ENCODE data around the gene SMURF2. TPM values are rescaled to one million over a fixed set of nuclear protein-coding genes. Genes with fewer than 3 reads are reported as not detected.

SMURF2 gene
- total and polyA plus RNA-seq, 2 experiments from 2014 or later = 13.2 to 22.2 TPM

- Histone ChIP-seq H3K36me3 (no peaks in the 10 kb centered on the region), H3K27ac (no peak overlapping the region), H3K4me3 (no peak overlapping the region), H3K27me3 (no peaks in the 10 kb centered on the region), H3K9me3 (ENCODE audit: low read depth) (no peaks in the 10 kb centered on the region), H3K4me1 (ENCODE audit: low read depth) (no peaks in the 10 kb centered on the region)
- DNase-seq (ENCODE audit: low read depth in 1 of 2, low spot score in 1 of 2) = no peak
- TF ChIP-seq, protein P1, sequence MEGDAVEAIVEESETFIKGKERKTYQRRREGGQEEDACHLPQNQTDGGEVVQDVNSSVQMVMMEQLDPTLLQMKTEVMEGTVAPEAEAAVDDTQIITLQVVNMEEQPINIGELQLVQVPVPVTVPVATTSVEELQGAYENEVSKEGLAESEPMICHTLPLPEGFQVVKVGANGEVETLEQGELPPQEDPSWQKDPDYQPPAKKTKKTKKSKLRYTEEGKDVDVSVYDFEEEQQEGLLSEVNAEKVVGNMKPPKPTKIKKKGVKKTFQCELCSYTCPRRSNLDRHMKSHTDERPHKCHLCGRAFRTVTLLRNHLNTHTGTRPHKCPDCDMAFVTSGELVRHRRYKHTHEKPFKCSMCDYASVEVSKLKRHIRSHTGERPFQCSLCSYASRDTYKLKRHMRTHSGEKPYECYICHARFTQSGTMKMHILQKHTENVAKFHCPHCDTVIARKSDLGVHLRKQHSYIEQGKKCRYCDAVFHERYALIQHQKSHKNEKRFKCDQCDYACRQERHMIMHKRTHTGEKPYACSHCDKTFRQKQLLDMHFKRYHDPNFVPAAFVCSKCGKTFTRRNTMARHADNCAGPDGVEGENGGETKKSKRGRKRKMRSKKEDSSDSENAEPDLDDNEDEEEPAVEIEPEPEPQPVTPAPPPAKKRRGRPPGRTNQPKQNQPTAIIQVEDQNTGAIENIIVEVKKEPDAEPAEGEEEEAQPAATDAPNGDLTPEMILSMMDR (IDR thresholded peaks at IDR 0.05; ENCODE audit: low read depth, low read length) = no peak
These were observed 22.6 kb downstream of the SMURF2 start for GRCh38 chr17:64639516-64639915.

GRCh38 chr17:64638552-64639203 lies 23.4 kb downstream of the SMURF2 start:
- H3K36me3 ChIP-seq = no peaks in the 10 kb centered on the region
- H3K4me1 ChIP-seq (ENCODE audit: low read depth) = no peaks in the 10 kb centered on the region

DNA sequence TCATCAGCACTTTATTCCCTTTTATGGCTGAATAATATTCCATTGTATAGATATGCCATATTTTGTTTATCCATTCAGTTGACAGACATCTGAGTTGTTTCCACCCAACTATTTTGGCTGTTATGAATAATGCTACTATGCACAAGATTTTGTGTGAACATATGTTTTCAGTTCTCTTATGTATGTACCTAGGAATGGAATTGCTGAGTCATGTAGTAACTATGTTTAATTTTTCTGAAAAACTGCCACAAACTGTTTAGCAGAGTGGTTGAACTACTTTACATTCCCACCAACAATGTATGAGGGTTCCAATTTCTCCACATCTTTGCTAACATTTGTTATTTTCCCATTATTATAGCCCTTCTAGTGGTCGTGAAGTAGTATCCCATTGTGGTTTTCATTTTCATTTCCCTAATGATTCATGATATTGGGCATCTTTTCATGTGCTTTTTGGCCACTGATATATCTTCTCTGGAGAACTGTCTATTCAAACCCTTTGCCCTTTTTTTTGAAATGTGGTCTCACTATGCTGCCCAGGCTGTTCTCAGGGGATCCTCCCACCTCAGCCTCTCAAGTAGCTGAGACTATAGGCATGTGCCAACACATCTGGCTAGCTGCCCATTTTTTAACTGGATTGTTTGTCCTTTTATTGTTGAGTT lies 26.3 kb downstream of the SMURF2 start:
- Histone ChIP-seq H3K9me3 (ENCODE audit: low read depth) (no peaks in the 10 kb centered on the region), H3K27me3 (no peaks in the 10 kb centered on the region), H3K4me3 (no peak overlapping the region), H3K27ac (no peak overlapping the region), H3K4me1 (ENCODE audit: low read depth) (no peaks in the 10 kb centered on the region), H3K36me3 (no peaks in the 10 kb centered on the region)
- peak in 1 of 2 donors; percentile 72 for DNase-seq (ENCODE audit: low read depth in 1 of 2, low spot score in 1 of 2)
- TF ChIP-seq, protein P1 (IDR thresholded peaks at IDR 0.05; ENCODE audit: low read depth, low read length) = no peak

More at GRCh38 chr17:64638552-64639203, 23.4 kb downstream of the SMURF2 start:
- no peaks in the 10 kb centered on the region for H3K9me3 ChIP-seq (ENCODE audit: low read depth)
- no peak overlapping the region for H3K27ac ChIP-seq
- H3K27me3 ChIP-seq = no peaks in the 10 kb centered on the region
- peak in 1 of 2 donors; percentile 29 for DNase-seq (ENCODE audit: low read depth in 1 of 2, low spot score in 1 of 2)
- TF ChIP-seq, protein P1 (IDR thresholded peaks at IDR 0.05; ENCODE audit: low read depth, low read length) = no peak
- H3K4me3 ChIP-seq = no peak overlapping the region

DNA sequence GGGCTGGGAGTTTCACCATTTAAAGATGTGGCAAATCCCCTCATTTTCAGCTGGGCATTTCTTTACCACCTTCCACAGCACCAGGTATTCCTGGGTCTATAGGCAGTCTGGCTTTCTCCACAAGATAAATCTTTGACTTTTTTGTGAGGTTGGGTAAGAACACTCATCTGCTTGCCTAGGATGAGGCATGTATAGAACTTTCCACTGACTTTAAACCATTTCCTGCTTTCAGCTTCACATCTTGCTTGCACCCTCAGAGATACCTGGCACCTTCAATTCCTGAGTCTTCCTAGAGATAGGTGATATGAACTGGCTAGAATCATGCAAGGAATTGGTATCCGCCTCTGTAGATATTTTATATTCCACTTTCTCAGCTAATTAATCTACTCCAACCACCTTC lies 27.9 kb downstream of the SMURF2 start:
- TF ChIP-seq, protein P1 (IDR thresholded peaks at IDR 0.05; ENCODE audit: low read depth, low read length) = no peak
- H3K4me3 ChIP-seq = no peak overlapping the region
- no peaks in the 10 kb centered on the region for H3K36me3 ChIP-seq
- H3K27me3 ChIP-seq = no peaks in the 10 kb centered on the region
- no peaks in the 10 kb centered on the region for H3K4me1 ChIP-seq (ENCODE audit: low read depth)
- DNase-seq (ENCODE audit: low read depth in 1 of 2, low spot score in 1 of 2) = no peak
- H3K27ac ChIP-seq = no peak overlapping the region
- no peaks in the 10 kb centered on the region for H3K9me3 ChIP-seq (ENCODE audit: low read depth)

- Histone ChIP-seq H3K36me3 (no peaks in the 10 kb centered on the region), H3K9me3 (ENCODE audit: low read depth) (no peaks in the 10 kb centered on the region), H3K27ac (no peak overlapping the region), H3K4me1 (ENCODE audit: low read depth) (no peaks in the 10 kb centered on the region), H3K27me3 (no peaks in the 10 kb centered on the region), H3K4me3 (no peak overlapping the region)
- no peak for DNase-seq (ENCODE audit: low read depth in 1 of 2, low spot score in 1 of 2)
- TF ChIP-seq, protein P1 (IDR thresholded peaks at IDR 0.05; ENCODE audit: low read depth, low read length) = no peak
These were observed 29.5 kb downstream of the SMURF2 start for GRCh38 chr17:64632606-64633005.
